H1 (cell line): ENCODE results near the gene CPXM2. TPM values are rescaled to one million over a fixed set of nuclear protein-coding genes. Genes with fewer than 3 reads are reported as not detected.

Experiments used
- CTCF ChIA-PET: fragments of 300-600 bp; sonication (Branson Sonifier 250); formaldehyde crosslinking; loops from one replicate; lab custom pipeline; 2021; ENCODE audit not compliant: partially characterized antibody; lab: Charles Lee
- POLR2A ChIA-PET: fragments of 300-600 bp; sonication (Branson Sonifier 250); formaldehyde crosslinking; loops from one replicate; lab custom pipeline; 2021; ENCODE audit warnings: inconsistent platforms; ENCODE audit not compliant: partially characterized antibody; lab: Charles Lee
- DNase-seq, 2 experiments: peaks; one replicate each; pipeline versions ENCODE4 v3.0.0 to v3.0.0-alpha.2; 2010 to 2022; ENCODE audit warnings: low spot score in 2 of 2, low read depth in 1 of 2, mixed read lengths in 1 of 2
- FAIRE-seq: peaks from 2 replicates; lab custom pipeline; 2011; peaks lifted over from hg19 to GRCh38; lab: Jason Lieb, UNC
- H2AFZ ChIP-seq: 2 replicates; pipeline ENCODE4 v1.8.1; 2012; ENCODE audit warnings: low read length, inconsistent platforms
- H2AK5ac ChIP-seq: 2 replicates; pipeline ENCODE4 v1.6.1; 2013; ENCODE audit warnings: low read depth, low read length
- H2BK120ac ChIP-seq: replicated peaks from 2 replicates; pipeline ENCODE3; 2013; ENCODE audit warnings: low read depth, low read length, inconsistent platforms
- H2BK12ac ChIP-seq: 2 replicates; pipeline ENCODE4 v1.6.1; 2013; ENCODE audit warnings: low read depth, low read length
- H2BK15ac ChIP-seq: 2 replicates; pipeline ENCODE4 v1.6.1; 2013; ENCODE audit warnings: low read length
- H2BK20ac ChIP-seq: 2 replicates; pipeline ENCODE4 v1.6.1; 2013; ENCODE audit warnings: low read length
- H2BK5ac ChIP-seq: 2 replicates; pipeline ENCODE4 v1.6.1; 2013; ENCODE audit warnings: low read depth, low read length
- H3K14ac ChIP-seq: 2 replicates; pipeline ENCODE4 v1.6.1; 2013; ENCODE audit warnings: inconsistent platforms; ENCODE audit not compliant: insufficient read length
- H3K18ac ChIP-seq: 2 replicates; pipeline ENCODE4 v1.6.1; 2013; ENCODE audit warnings: low read length; ENCODE audit errors: extremely low read depth
- H3K23ac ChIP-seq: 2 replicates; pipeline ENCODE4 v1.6.1; 2013; ENCODE audit warnings: inconsistent platforms; ENCODE audit not compliant: insufficient read length
- H3K23me2 ChIP-seq: 2 replicates; pipeline ENCODE4 v1.6.1; 2013; ENCODE audit warnings: low read depth, low read length
- H3K27ac ChIP-seq: 2 replicates; pipeline ENCODE4 v1.6.1; 2011; ENCODE audit warnings: low read depth, low read length, inconsistent platforms
- H3K27me3 ChIP-seq, 4 experiments: replicated peaks in 1 of 4; 1 replicate in 1 of 4; 2 replicates in 3 of 4; pipeline versions ENCODE4 v1.6.1 to v1.8.1; 2011 to 2013; ENCODE audit warnings: low read length in 3 of 4, mild to moderate bottlenecking in 3 of 4, inconsistent platforms in 2 of 4, mixed read lengths in 2 of 4, moderate library complexity in 1 of 4; ENCODE audit not compliant: control insufficient read depth in 3 of 4, insufficient read depth in 3 of 4; ENCODE audit errors: extremely low read depth in 1 of 4
- H3K36me3 ChIP-seq, 4 experiments: 2 replicates each; pipeline versions ENCODE4 v1.6.1 to v1.8.1; 2011 to 2013; ENCODE audit warnings: mild to moderate bottlenecking in 4 of 4, low read length in 3 of 4, moderate library complexity in 2 of 4, control low read depth in 1 of 4, inconsistent platforms in 1 of 4; ENCODE audit not compliant: insufficient read depth in 4 of 4, control insufficient read depth in 2 of 4
- H3K4ac ChIP-seq: replicated peaks from 2 replicates; pipeline ENCODE3; 2013; ENCODE audit warnings: low read length, low read depth, mixed read lengths, inconsistent platforms; ENCODE audit not compliant: insufficient read length
- H3K4me1 ChIP-seq, 4 experiments: replicated peaks in 1 of 4; 1 replicate in 1 of 4; 2 replicates in 3 of 4; pipeline versions ENCODE4 v1.6.1 to v1.8.1; 2011 to 2013; ENCODE audit warnings: low read length in 3 of 4, inconsistent platforms in 2 of 4, mixed read lengths in 1 of 4; ENCODE audit not compliant: insufficient read depth in 4 of 4, control insufficient read depth in 3 of 4
- H3K4me2 ChIP-seq, 2 experiments: 2 replicates each; pipeline versions ENCODE4 v1.6.1 to v1.8.1; 2011 to 2013; ENCODE audit warnings: low read depth in 2 of 2, low read length in 2 of 2, control low read depth in 1 of 2, inconsistent platforms in 1 of 2, mild to moderate bottlenecking in 1 of 2; ENCODE audit not compliant: insufficient read depth in 1 of 2
- H3K4me3 ChIP-seq, 4 experiments: fragments of 200-600, 300-600 bp in 1 of 4; sonication (generic), shearing (Covaris generic), sonication (Bioruptor Twin) in 1 of 4; 2 replicates each; pipeline versions ENCODE4 v1.5.1 to v1.8.1; 2011 to 2016; ENCODE audit warnings: low read length in 4 of 4, low read depth in 3 of 4, control low read depth in 2 of 4, inconsistent platforms in 2 of 4, mild to moderate bottlenecking in 2 of 4, mixed read lengths in 1 of 4, moderate library complexity in 1 of 4; ENCODE audit not compliant: insufficient read depth in 2 of 4; ENCODE audit errors: extremely low read depth in 1 of 4
- H3K56ac ChIP-seq: replicated peaks from 2 replicates; pipeline ENCODE3; 2013; ENCODE audit warnings: low read depth, mild to moderate bottlenecking, mixed read lengths, low read length, inconsistent platforms; ENCODE audit not compliant: insufficient read length
- H3K79me1 ChIP-seq: 2 replicates; pipeline ENCODE4 v1.6.1; 2013; ENCODE audit warnings: low read depth, low read length, control low read depth
- H3K79me2 ChIP-seq, 2 experiments: 2 replicates each; pipeline versions ENCODE4 v1.6.1 to v1.8.1; 2012 to 2013; ENCODE audit warnings: low read length in 2 of 2, mild to moderate bottlenecking in 2 of 2, inconsistent platforms in 1 of 2; ENCODE audit not compliant: insufficient read depth in 2 of 2, control insufficient read depth in 1 of 2
- H3K9ac ChIP-seq, 4 experiments: replicated peaks in 1 of 4; 1 replicate in 1 of 4; 2 replicates in 3 of 4; pipeline versions ENCODE4 v1.6.1 to v1.8.1; 2011 to 2013; ENCODE audit warnings: low read depth in 3 of 4, low read length in 3 of 4, control low read depth in 2 of 4, mild to moderate bottlenecking in 2 of 4, moderate library complexity in 2 of 4, inconsistent platforms in 1 of 4; ENCODE audit errors: extremely low read depth in 1 of 4
- H3K9me3 ChIP-seq, 2 experiments: 2 replicates each; pipeline versions ENCODE4 v1.6.1 to v1.8.1; 2012 to 2013; ENCODE audit warnings: mild to moderate bottlenecking in 2 of 2, moderate library complexity in 2 of 2, control low read depth in 1 of 2, inconsistent platforms in 1 of 2, low read depth in 1 of 2, low read length in 1 of 2, mixed read lengths in 1 of 2; ENCODE audit not compliant: insufficient read depth in 2 of 2
- H4K20me1 ChIP-seq, 2 experiments: replicated peaks in 1 of 2; 2 replicates each; pipeline versions ENCODE3 to v1.8.1; 2011 to 2013; ENCODE audit warnings: inconsistent platforms in 2 of 2, low read length in 2 of 2, mild to moderate bottlenecking in 1 of 2; ENCODE audit not compliant: insufficient read depth in 2 of 2, control insufficient read depth in 1 of 2
- H4K5ac ChIP-seq: 2 replicates; pipeline ENCODE4 v1.6.1; 2013; ENCODE audit warnings: low read length, low read depth, mixed read lengths, inconsistent platforms; ENCODE audit not compliant: insufficient read length
- H4K8ac ChIP-seq: 2 replicates; pipeline ENCODE4 v1.8.0; 2013; ENCODE audit warnings: mild to moderate bottlenecking, moderate library complexity, low read length, inconsistent platforms; ENCODE audit not compliant: insufficient read depth; ENCODE audit errors: extremely low read depth
- H4K91ac ChIP-seq: replicated peaks from 2 replicates; pipeline ENCODE3; 2013; ENCODE audit warnings: low read length, mixed read lengths, inconsistent platforms; ENCODE audit not compliant: insufficient read length
- BACH1 ChIP-seq: IDR thresholded peaks from 2 replicates; pipeline ENCODE4 v1.6.1; 2012; ENCODE audit warnings: low read length, improper control_type of control experiment
- CBX8 ChIP-seq: fragments of 300-800, 300-1000 bp; sonication (generic); IDR thresholded peaks from 2 replicates; pipeline ENCODE4 v1.7.1; 2016; ENCODE audit warnings: low read depth, low read length, borderline replicate concordance
- RNF2 ChIP-seq: fragments of 200-900, 300-1000 bp; sonication (generic); IDR thresholded peaks from 2 replicates; pipeline ENCODE4 v1.7.1; 2016; ENCODE audit warnings: borderline replicate concordance, low read depth, mild to moderate bottlenecking, antibody characterized with exemption, low read length; ENCODE audit not compliant: poor library complexity, severe bottlenecking; ENCODE audit errors: missing control alignments
- TBP ChIP-seq: IDR thresholded peaks from 2 replicates; pipeline ENCODE4 v1.6.1; 2011; ENCODE audit warnings: low read depth, low read length, improper control_type of control experiment
- YY1 ChIP-seq: IDR thresholded peaks from 2 replicates; pipeline ENCODE4 v1.6.1; 2011; ENCODE audit warnings: low read depth, mild to moderate bottlenecking, low read length
- WGBS, 2 experiments: shearing (Covaris generic) in 1 of 2; methylation state at CpG; one replicate each; pipeline versions ENCODE4 v1.1.6 to v1.1.7; 2013 to 2015; ENCODE audit warnings: low lambda C conversion rate in 2 of 2, mixed read lengths in 2 of 2, inconsistent platforms in 1 of 2, low coverage in 1 of 2, missing lambda C conversion rate in 1 of 2; ENCODE audit not compliant: insufficient replicate concordance in 2 of 2, insufficient coverage in 1 of 2, insufficient read length in 1 of 2; ENCODE audit errors: extremely low coverage in 1 of 2, missing lambda C conversion rate in 1 of 2; 5-methylcytosine and 5-hydroxymethylcytosine counted together
- polyA plus RNA-seq, 7 experiments: library from polyadenylated mRNA; depleted of rRNA in 3 of 7; stranded (reverse) in 5 of 7; unstranded in 2 of 7; fragments of >200 nt in 5 of 7; fragments of 200-250 nt in 2 of 7; gene quantifications; 1 replicate in 5 of 7; 2 replicates in 1 of 7; 4 replicates in 1 of 7; pipeline versions ENCODE4 v1.2.1 to v1.2.3, GENCODE V29; 2011 to 2013; ENCODE audit warnings: missing spikeins in 2 of 7, mixed read lengths in 2 of 7
- total RNA-seq: library from RNA; stranded (reverse); fragmentation: NEBNext Ultra II Directional; extraction: Animal tissue kit (Norgen Biotek cat#: 25700); gene quantifications from 2 replicates; pipeline ENCODE4 v1.2.1, GENCODE V29; 2021

CPXM2 gene
- total and polyA plus RNA-seq, 2 of the 8 experiments (the other 6 are each of a cell fraction or from before 2014, with no cell fraction given), result 2.4 to 2.9 TPM

GRCh38 chr10:123926401-123927264, 35.0 kb upstream of the CPXM2 start:
- 87% methylated on average over 7 of the region's 7 CpGs; no CpG with 5 or more reads in 1 of the 2 experiments for WGBS, 2 experiments

More at GRCh38 chr10:123926401-123927264, 35.0 kb upstream of the CPXM2 start:
- no peaks in the 10 kb centered on the region for H3K23me2 ChIP-seq
- FAIRE-seq (no peak), DNase-seq (no peak)
- no peak overlapping the region for H3K4me3 ChIP-seq
- no peak overlapping the region for H3K14ac ChIP-seq
- H2BK15ac ChIP-seq, result no peak overlapping the region
- H3K79me2 ChIP-seq, result no peaks in the 10 kb centered on the region
- H2BK12ac ChIP-seq, result no peak overlapping the region
- no peak overlapping the region for H3K27ac ChIP-seq
- H3K27me3 ChIP-seq, result no peaks in the 10 kb centered on the region; a peak in 1 of 7 replicates
- H2BK120ac ChIP-seq, result no peak overlapping the region
- H4K5ac ChIP-seq, result no peak overlapping the region
- H3K23ac ChIP-seq, result no peak overlapping the region
- no peak overlapping the region for H3K4ac ChIP-seq
- TF ChIP-seq TBP, result no peak
- no peak for TF ChIP-seq CBX8
- no peak for TF ChIP-seq RNF2
- peak; percentile 56; the same call in 1 of the 2 replicates for TF ChIP-seq BACH1
- TF ChIP-seq YY1, result no peak
- H2AFZ ChIP-seq, result no peak overlapping the region
- H3K36me3 ChIP-seq, result no peaks in the 10 kb centered on the region
- no peaks in the 10 kb centered on the region for H3K79me1 ChIP-seq
- peaks cover 12 to 19% of the 10 kb centered on the region in 2 experiments; a peak in 3 of 4 replicates for H3K9me3 ChIP-seq
- no peak overlapping the region for H4K8ac ChIP-seq
- H2BK5ac ChIP-seq, result no peak overlapping the region
- H2BK20ac ChIP-seq, result no peak overlapping the region
- H4K91ac ChIP-seq, result no peak overlapping the region
- H2AK5ac ChIP-seq, result no peak overlapping the region
- CTCF ChIA-PET, result interaction anchor here (0.6 to 1.4 kb wide), 3 partner anchors 10 to 59 kb away, joined by 3 to 4 read pairs (median 3); no protein-coding TSS in a partner anchor
- H3K4me2 ChIP-seq, result no peak overlapping the region
- no peaks in the 10 kb centered on the region for H3K4me1 ChIP-seq
- H3K18ac ChIP-seq, result no peak overlapping the region
- H3K56ac ChIP-seq, result no peak overlapping the region
- no peaks in the 10 kb centered on the region for H4K20me1 ChIP-seq
- POLR2A ChIA-PET, result no interaction called here
- no peak overlapping the region for H3K9ac ChIP-seq
